ENCODE measurements around the gene CFAP251. TPM values are rescaled to one million over a fixed set of nuclear protein-coding genes. Genes with fewer than 3 reads are reported as not detected.

CFAP251 gene
- total RNA-seq, 1 experiment from 2014 or later = 3.2 TPM

- peak; percentile 94 for DNase-seq
- no peak for TF ChIP-seq CTCF (conservative IDR thresholded peaks at IDR 0.05; ENCODE audit: low read depth, low read length)
- TF ChIP-seq EZH2phosphoT487 (IDR thresholded peaks at IDR 0.05; ENCODE audit: borderline replicate concordance, low read length) = no peak
- no peak for TF ChIP-seq EZH2 (IDR thresholded peaks at IDR 0.05; ENCODE audit: low read length, unreplicated experiment)
- POLR2A ChIA-PET (ENCODE audit: unreplicated experiment) = interaction anchor here (1.5 kb wide), 1 partner anchor 30 kb away, joined by 5 read pairs; the partner anchor contains the start of gene BCL7A
- peak overlapping the region; percentile 75 for H3K4me2 ChIP-seq (ENCODE audit: low read length)
- H3K9ac ChIP-seq (ENCODE audit: low read length) = peak overlapping the region; percentile 92
- no peaks in the 10 kb centered on the region for H3K9me2 ChIP-seq (replicated peaks; ENCODE audit: low read length)
- no peaks in the 10 kb centered on the region for H3K36me3 ChIP-seq (ENCODE audit: low read depth, low read length)
- H4K20me1 ChIP-seq (ENCODE audit: low read length) = no peaks in the 10 kb centered on the region
- peaks cover 12% of the 10 kb centered on the region for H3F3A ChIP-seq (ENCODE audit: low read length, unreplicated experiment)
- H3K27ac ChIP-seq (ENCODE audit: low read length) = peak overlapping the region; percentile 96
- H2AFZ ChIP-seq (ENCODE audit: low read length) = no peak overlapping the region
- no peaks in the 10 kb centered on the region for H3K27me3 ChIP-seq (ENCODE audit: low read length)
- CTCF ChIA-PET = interaction anchor here (0.9 to 1.5 kb wide), 3 partner anchors 30 to 196 kb away, joined by 3 to 4 read pairs (median 3); partner anchors contain the start of gene BCL7A
- H3K4me1 ChIP-seq (ENCODE audit: insufficient read depth, low read length) = peaks cover 33% of the 10 kb centered on the region
- intact Hi-C loops (cut with micrococcal nuclease) = loop anchor here (10.0 kb wide), 1 partner anchor 534 kb away; the partner anchor contains the start of genes KNTC1 and RSRC2
- no peaks in the 10 kb centered on the region for H3K9me3 ChIP-seq (ENCODE audit: low read length)
- ATAC-seq = peak; percentile 75
- peak overlapping the region; percentile 37; the same call in 1 of the 2 replicates for H3K4me3 ChIP-seq (ENCODE audit: low read length)
- H3K79me2 ChIP-seq (ENCODE audit: low read length) = no peaks in the 10 kb centered on the region
- BruUV-seq (replicated peaks) = TSS peak; percentile 41
Measured at GRCh38 chr12:121990692-121991603, 72.6 kb downstream of the CFAP251 start.

GRCh38 chr12:121992059-121992879 lies 73.9 kb downstream of the CFAP251 start:
- DNase-seq = peak; percentile 99
- H3K79me2 ChIP-seq (ENCODE audit: low read length) = no peaks in the 10 kb centered on the region
- POLR2A ChIA-PET (ENCODE audit: unreplicated experiment) = interaction anchor here (0.5 to 1.2 kb wide), 4 partner anchors 28 to 293 kb away, joined by 3 to 12 read pairs (median 8); no protein-coding TSS in a partner anchor
- peak overlapping the region; percentile 92 for H3K9ac ChIP-seq (ENCODE audit: low read length)
- H3K36me3 ChIP-seq (ENCODE audit: low read depth, low read length) = no peaks in the 10 kb centered on the region
- CTCF ChIA-PET = interaction anchor here (0.9 to 1.5 kb wide), 5 partner anchors 28 to 197 kb away, joined by 3 to 4 read pairs (median 3); partner anchors contain the start of gene BCL7A
- H3F3A ChIP-seq (ENCODE audit: low read length, unreplicated experiment) = peaks cover 12% of the 10 kb centered on the region
- intact Hi-C loops (cut with micrococcal nuclease) = loop anchor here (1.0 to 10.0 kb wide), 3 partner anchors 27 to 533 kb away; partner anchors contain the start of genes KNTC1 and RSRC2
- no TSS peak for BruUV-seq (replicated peaks)
- H3K27me3 ChIP-seq (ENCODE audit: low read length) = no peaks in the 10 kb centered on the region
- TF ChIP-seq CTCF (conservative IDR thresholded peaks at IDR 0.05; ENCODE audit: low read depth, low read length) = 0 out of 2 replicates have a peak, but pooled peaks have one; percentile 10
- no peak for TF ChIP-seq EZH2phosphoT487 (IDR thresholded peaks at IDR 0.05; ENCODE audit: borderline replicate concordance, low read length)
- TF ChIP-seq EZH2 (IDR thresholded peaks at IDR 0.05; ENCODE audit: low read length, unreplicated experiment) = no peak
- peak overlapping the region; percentile 75 for H3K4me2 ChIP-seq (ENCODE audit: low read length)
- H3K9me2 ChIP-seq (replicated peaks; ENCODE audit: low read length) = no peaks in the 10 kb centered on the region
- H4K20me1 ChIP-seq (ENCODE audit: low read length) = no peaks in the 10 kb centered on the region
- H3K4me3 ChIP-seq (ENCODE audit: low read length) = peak overlapping the region; percentile 37
- H3K27ac ChIP-seq (ENCODE audit: low read length) = peak overlapping the region; percentile 96
- peak overlapping the region; percentile 46 for H2AFZ ChIP-seq (ENCODE audit: low read length)
- H3K9me3 ChIP-seq (ENCODE audit: low read length) = no peaks in the 10 kb centered on the region
- peaks cover 33% of the 10 kb centered on the region for H3K4me1 ChIP-seq (ENCODE audit: insufficient read depth, low read length)
- peak; percentile 90 for ATAC-seq
